ENCODE measurements around the gene GPC5. TPM values are rescaled to one million over a fixed set of nuclear protein-coding genes. Genes with fewer than 3 reads are reported as not detected.
"Not testable (repeated sequence)": the region's sequence is repeated elsewhere in the genome, so short reads cannot be mapped to it uniquely, and the experiment has no call there.

Gene GPC5
- total RNA-seq, 1 donor from 2014 or later: 7.3 TPM

DNA sequence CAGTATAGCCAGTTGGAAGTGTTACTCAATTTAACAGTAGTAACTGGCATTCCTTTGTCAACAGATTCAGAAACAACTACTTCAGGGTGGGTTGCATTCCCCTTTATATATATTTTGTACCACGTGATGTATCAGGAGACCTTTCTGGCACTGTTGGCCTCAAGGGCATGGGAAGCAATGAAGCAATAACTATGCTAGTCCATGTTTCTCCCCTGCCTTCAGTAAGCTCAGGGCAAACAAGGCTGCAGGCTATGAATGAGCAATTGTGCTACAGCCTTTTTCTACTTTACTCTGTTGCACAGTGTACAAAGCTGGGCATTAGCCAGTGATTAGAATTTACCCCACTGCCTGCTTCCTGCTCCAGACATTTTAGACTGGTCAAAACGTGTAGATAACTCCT lies 348.8 kb downstream of the GPC5 start:
- no peak for FAIRE-seq

DNA sequence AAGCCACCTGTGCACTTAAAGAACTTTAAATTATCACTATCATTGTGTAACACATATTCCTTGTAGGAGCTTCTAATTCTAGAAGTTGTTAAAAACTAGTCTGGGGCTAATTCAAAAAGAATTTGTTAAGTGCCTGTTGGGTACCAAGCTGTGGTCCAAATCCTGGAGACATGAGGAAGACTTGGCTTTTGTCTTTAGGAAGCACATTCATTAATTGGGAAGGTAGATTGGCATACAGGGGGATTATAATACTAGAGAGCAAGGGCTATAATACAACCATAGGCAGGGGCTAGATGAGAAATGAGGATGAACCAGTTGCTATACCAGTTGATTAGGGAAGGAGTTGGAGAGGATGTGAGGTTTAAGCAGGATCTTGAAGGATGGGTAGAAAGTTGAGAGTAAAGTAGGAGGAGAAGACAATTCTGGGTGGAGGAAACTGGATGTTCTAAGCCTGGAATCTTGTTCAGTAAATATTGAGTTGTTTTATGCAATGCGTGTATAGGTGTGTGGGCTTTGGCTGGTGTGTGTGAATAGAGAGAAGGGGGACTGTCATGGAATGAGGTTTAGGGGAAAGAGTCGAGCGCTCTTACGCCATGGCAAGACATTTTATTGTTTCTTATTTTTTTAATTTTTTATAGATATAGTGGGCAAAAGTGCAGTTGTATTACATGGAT lies 350.1 kb downstream of the GPC5 start:
- FAIRE-seq (no peak), DNase-seq (ENCODE audit: low spot score in 2 of 2) (no peak)

More for the DNA sequence above, 348.8 kb downstream of the GPC5 start:
- DNase-seq (ENCODE audit: low spot score in 2 of 2): no peak

DNA sequence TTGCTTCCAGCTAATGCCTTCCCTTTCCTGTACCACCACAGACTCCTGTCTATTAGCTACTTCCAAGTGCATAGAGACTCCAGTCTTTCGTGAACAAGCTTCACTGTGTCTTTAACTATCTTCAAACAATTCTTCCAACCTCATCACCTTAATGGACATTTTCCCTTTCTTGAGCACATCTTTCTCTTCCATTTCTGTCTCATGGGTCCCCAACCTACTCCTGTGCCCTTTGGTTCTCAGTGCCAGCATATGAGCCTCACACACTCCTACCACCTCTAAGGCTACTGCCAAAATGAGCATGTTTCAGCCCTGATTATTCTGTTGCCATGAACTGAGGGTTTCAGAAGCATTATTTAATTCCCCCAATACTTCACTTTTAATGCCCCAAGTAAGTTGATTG lies 360.3 kb downstream of the GPC5 start:
- no peak for DNase-seq (ENCODE audit: low spot score in 2 of 2)
- no peak for FAIRE-seq

- FAIRE-seq (no peak), DNase-seq (ENCODE audit: low spot score in 2 of 2) (no peak)
Observed at GRCh38 chr13:91762957-91763356, 364.5 kb downstream of the GPC5 start.

DNA sequence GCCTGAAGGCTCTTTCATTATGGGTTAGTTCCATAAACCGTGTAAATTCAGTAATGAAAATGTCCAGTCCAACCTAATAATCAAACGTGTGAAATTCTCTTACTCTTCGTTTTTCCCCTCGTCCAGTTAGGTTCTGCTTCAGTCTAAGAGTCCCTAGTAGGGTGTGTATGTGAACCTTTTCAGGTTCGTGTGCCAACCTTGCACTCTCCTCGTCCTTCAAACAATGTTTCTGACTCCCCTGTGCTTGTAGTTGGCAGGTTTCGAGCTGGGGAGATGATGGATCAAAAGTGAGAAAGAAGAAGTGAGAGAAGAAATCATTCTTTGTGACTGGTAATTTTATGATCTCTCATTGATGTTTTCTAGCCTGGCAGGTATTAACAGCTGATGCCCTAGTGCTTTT lies 366.1 kb downstream of the GPC5 start:
- FAIRE-seq: no peak
- DNase-seq (ENCODE audit: low spot score in 2 of 2): no peak

DNA sequence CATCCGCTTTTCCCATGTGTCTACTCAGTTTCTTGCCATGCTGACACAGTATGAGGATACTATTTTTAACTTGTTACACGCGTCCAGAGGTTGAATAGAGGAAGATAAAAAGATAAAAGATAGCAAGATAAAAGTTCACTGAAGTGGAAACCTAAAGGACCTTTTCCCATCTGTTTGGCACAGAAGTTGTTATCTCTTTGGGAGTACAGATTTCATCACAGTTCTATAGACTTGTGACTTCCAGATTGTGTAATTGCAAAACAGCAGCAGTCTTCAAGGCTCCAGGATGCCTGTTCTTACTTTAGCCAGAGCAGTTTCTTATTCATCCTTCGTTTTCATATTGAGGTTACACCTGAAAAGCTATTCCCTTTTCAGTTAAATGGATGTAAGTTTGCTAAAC lies 369.2 kb downstream of the GPC5 start:
- DNase-seq (ENCODE audit: low spot score in 2 of 2) (peak in 1 of 2 donors; percentile 2), FAIRE-seq (no peak)

- DNase-seq (ENCODE audit: low spot score in 2 of 2) (no peak), FAIRE-seq (no peak)
Observed at GRCh38 chr13:91768746-91769145, 370.3 kb downstream of the GPC5 start.

GRCh38 chr13:91771229-91771628 lies 372.8 kb downstream of the GPC5 start:
- no peak for DNase-seq (ENCODE audit: low spot score in 2 of 2)
- no peak for FAIRE-seq

DNA sequence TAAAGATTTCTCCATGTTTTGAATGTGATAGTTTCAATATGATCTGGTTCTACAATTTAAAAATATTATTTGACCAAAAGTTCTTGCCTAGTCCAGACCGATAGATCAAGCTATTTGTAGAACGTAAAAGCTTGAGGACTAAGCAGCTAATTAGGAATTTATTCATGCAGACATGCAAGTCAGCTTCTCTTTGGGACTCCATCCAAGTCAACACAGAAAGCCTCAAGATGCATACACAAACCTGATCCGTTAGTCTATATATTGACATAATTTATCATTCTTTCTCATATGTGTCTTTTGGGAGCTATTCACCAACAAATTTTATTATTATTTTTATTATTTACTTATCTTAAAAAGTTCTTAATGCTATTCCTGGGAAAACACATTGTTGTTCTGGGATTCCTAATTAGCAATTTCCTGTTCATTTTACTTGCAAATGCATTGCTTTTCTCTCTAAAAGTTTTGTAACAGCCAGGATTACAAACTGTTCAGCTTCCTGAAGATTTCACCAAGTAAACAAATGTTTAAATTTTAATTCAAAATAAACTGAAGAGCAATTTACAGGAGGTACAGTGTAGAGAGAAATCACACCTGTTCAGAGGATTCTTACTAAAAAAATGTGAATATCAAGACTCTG lies 375.3 kb downstream of the GPC5 start:
- DNase-seq (ENCODE audit: low spot score in 2 of 2) (no peak), FAIRE-seq (no peak)

DNA sequence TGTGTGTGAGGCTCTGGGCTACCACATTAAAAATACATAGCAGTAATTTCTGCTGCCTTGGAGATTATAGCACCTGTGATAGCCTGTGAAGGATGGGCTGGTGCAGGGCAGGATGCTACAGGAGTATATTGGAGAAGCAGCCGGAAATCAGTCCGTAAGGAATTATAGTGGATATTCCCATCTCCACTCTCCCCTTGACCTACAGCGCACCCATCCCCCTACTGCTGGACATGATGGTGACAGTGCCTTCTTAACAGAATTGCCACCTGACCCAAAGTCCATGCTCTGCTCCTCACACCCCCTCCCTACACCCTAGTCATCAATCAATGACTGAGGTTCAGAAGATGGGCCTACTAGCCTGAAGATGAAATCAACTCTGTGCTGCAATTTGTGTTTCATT lies 376.0 kb downstream of the GPC5 start:
- no peak for FAIRE-seq
- DNase-seq (ENCODE audit: low spot score in 2 of 2): no peak

DNA sequence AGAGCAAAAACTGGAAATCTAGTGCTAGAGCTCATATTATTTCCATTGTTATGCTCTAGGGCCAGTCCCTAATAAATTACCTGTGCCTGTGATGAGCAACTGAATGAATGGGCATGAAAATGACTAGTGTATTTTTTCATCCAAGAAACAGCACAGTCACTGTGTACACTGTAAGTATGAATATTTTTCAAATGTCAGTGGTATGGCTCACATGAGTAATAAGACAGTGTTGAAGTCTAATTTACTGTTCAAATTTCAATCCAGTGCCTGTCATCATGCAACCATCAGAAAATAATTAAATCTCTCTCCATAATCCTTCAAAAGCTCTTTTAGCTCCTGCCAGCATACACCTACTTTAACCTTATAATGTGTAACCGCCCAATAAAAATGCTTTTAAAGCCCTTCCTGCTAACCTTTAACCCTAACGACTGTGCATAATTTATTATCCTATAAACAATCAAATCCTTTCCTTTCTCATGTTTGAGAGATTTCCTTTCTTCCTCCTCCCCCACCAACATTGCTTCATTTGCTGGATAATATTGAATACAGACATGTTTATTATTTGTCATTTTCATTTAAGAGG lies 378.3 kb downstream of the GPC5 start:
- no peak for DNase-seq (ENCODE audit: low spot score in 2 of 2)
- FAIRE-seq: no peak

GRCh38 chr13:91778123-91778522 lies 379.7 kb downstream of the GPC5 start:
- FAIRE-seq: no peak

GRCh38 chr13:91781982-91782691 lies 383.7 kb downstream of the GPC5 start:
- DNase-seq (ENCODE audit: low spot score in 2 of 2): peak in 1 of 2 donors; percentile 6
- FAIRE-seq: peak; percentile 64

More at GRCh38 chr13:91778123-91778522, 379.7 kb downstream of the GPC5 start:
- DNase-seq (ENCODE audit: low spot score in 2 of 2): no peak

GRCh38 chr13:91785431-91786119 lies 387.2 kb downstream of the GPC5 start:
- FAIRE-seq: no peak
- no peak for DNase-seq (ENCODE audit: low spot score in 2 of 2)

DNA sequence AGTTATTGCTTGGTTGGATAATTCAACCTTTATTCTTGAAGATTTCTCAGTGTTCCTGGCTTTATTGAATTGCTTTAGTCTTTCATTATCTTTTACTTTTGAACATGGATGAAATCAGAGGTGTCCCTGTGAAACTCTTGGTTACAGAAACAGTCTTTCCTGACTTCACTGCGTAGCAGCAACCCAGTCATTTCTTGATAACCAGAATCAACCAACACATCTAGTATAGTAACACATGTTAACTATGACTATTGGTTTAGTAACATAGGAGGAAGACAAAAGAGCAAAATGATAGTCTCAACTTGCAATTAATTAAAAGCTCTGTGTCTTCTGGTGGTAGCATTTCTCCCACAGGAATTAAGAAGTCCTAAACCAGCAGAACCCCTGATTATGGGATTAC lies 393.6 kb downstream of the GPC5 start:
- DNase-seq (ENCODE audit: low spot score in 2 of 2): no peak
- FAIRE-seq: no peak

GRCh38 chr13:91797567-91797966 lies 399.1 kb downstream of the GPC5 start:
- FAIRE-seq (no peak), DNase-seq (ENCODE audit: low spot score in 2 of 2) (no peak)

DNA sequence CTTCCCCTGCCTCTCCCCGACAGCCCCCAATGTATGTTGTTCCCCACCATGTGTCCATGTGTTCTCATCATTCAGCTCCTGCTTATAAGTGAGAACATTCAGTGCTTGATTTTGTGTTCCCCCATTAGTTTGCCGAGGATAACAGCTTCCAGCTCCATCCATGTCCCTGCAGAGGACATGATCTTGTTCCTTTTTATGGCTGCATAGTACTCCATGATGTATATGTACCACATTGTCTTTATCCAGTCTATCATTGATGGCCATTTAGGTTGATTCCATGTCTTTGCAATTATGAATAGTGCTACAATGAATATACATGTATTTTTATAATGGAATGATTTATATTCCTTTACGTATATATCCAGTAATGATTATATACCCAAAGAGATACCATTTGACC lies 399.9 kb downstream of the GPC5 start:
- FAIRE-seq; DNase-seq (ENCODE audit: low spot score in 2 of 2): not testable (repeated sequence)

- not testable (repeated sequence) for FAIRE-seq; DNase-seq (ENCODE audit: low spot score in 2 of 2)
Observed at GRCh38 chr13:91801772-91802171, 403.4 kb downstream of the GPC5 start.

DNA sequence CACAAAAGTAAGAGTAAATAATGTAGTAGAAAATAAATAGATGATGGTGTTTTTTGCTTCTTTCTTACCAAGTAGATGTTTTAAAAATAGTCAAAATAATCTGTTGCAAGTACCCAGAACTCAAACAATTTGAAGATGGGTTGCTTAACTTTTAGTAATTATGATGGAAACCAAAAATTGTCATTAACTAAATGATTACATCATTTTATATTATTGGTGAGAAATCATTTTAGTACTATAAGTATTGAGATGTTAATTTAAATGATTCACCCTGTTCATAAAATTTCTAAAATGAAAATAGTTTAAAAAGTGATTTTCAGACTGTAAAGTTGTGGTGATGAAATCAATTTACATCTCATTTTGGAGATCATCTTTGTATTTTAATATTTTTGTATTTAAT lies 404.5 kb downstream of the GPC5 start:
- DNase-seq (ENCODE audit: low spot score in 2 of 2) (no peak), FAIRE-seq (peak; percentile 87)

GRCh38 chr13:91804724-91805123 lies 406.3 kb downstream of the GPC5 start:
- no peak for DNase-seq (ENCODE audit: low spot score in 2 of 2)
- no peak for FAIRE-seq

GRCh38 chr13:91805605-91806004 lies 407.2 kb downstream of the GPC5 start:
- FAIRE-seq (no peak), DNase-seq (ENCODE audit: low spot score in 2 of 2) (no peak)

Measured in frontal cortex (tissue), 4 donors.